Activated CD8-positive, alpha-beta T cell treated with anti-CD3 and anti-CD28 coated beads for 36 hours (primary cell): ENCODE data around the gene BHLHE23. TPM values are rescaled to one million over a fixed set of nuclear protein-coding genes. Genes with fewer than 3 reads are reported as not detected.

Source experiments
- ATAC-seq: fragments of 200-7000 bp; cut with Tn5 transposase; one replicate; pipeline ENCODE4 v1.10.0; 2021; ENCODE audit warnings: mild to moderate bottlenecking, moderate library complexity
- CTCF ChIA-PET: fragments of 350-600 bp; sonication (Branson Sonifier 250); formaldehyde crosslinking; loops from one replicate; lab custom pipeline; 2021; ENCODE audit warnings: antibody characterized with exemption; lab: Charles Lee
- POLR2A ChIA-PET: fragments of 350-600 bp; sonication (Branson Sonifier 250); formaldehyde crosslinking; loops from one replicate; lab custom pipeline; 2021; ENCODE audit warnings: antibody characterized with exemption; lab: Charles Lee
- DNase-seq: peaks from one replicate; pipeline ENCODE4 v3.0.0-alpha.2; 2020
- H3K27ac Mint-ChIP-seq: one replicate; pipeline ENCODE4 v1.8.0; 2021; ENCODE audit warnings: mild to moderate bottlenecking, mixed read lengths
- H3K27me3 Mint-ChIP-seq: one replicate; pipeline ENCODE4 v1.8.0; 2021; ENCODE audit warnings: mixed read lengths
- H3K36me3 Mint-ChIP-seq: one replicate; pipeline ENCODE4 v1.8.0; 2021; ENCODE audit warnings: low read depth, mixed read lengths
- H3K4me1 Mint-ChIP-seq: one replicate; pipeline ENCODE4 v1.8.0; 2021; ENCODE audit warnings: low read depth, mixed read lengths
- H3K4me3 Mint-ChIP-seq: one replicate; pipeline ENCODE4 v1.8.0; 2021; ENCODE audit warnings: mild to moderate bottlenecking, moderate library complexity, mixed read lengths
- H3K9me3 Mint-ChIP-seq: one replicate; pipeline ENCODE4 v1.8.0; 2021; ENCODE audit warnings: mixed read lengths
- CTCF ChIP-seq: fragments of 200-600 bp; IDR thresholded peaks from one replicate; pipeline ENCODE4 v1.8.0; 2022; ENCODE audit warnings: antibody characterized with exemption, mild to moderate bottlenecking
- intact Hi-C: fragments of 100-400 bp; cut with micrococcal nuclease; formaldehyde crosslinking; loops from one replicate; pipeline ENCODE4 v1.10.0; 2022
- total RNA-seq, 2 experiments: library from RNA; stranded (reverse); gene quantifications; one replicate each; pipeline ENCODE4 v1.2.3, GENCODE V29; 2021

BHLHE23 gene
- total RNA-seq, 2 experiments from 2014 or later = not detected

- no peak for TF ChIP-seq CTCF
- H3K9me3 Mint-ChIP-seq = no peaks in the 10 kb centered on the region
- H3K27me3 Mint-ChIP-seq = peaks cover 6% of the 10 kb centered on the region
- H3K27ac Mint-ChIP-seq = no peak overlapping the region
- DNase-seq = no peak
- H3K4me1 Mint-ChIP-seq = no peaks in the 10 kb centered on the region
- H3K4me3 Mint-ChIP-seq = no peak overlapping the region
- intact Hi-C loops = no loop called here
- POLR2A ChIA-PET = no interaction called here
- CTCF ChIA-PET = interaction anchor here (1.4 kb wide), 1 partner anchor 75 kb away, joined by 4 read pairs; no protein-coding TSS in a partner anchor
- no peak for ATAC-seq
- no peaks in the 10 kb centered on the region for H3K36me3 Mint-ChIP-seq
These were observed 40.5 kb upstream of the BHLHE23 start for GRCh38 chr20:63047267-63047666.

GRCh38 chr20:63046841-63047240 lies 40.1 kb upstream of the BHLHE23 start:
- CTCF ChIA-PET = interaction anchor here (1.4 kb wide), 1 partner anchor 74 kb away, joined by 4 read pairs; no protein-coding TSS in a partner anchor
- intact Hi-C loops = no loop called here
- H3K27me3 Mint-ChIP-seq = peaks cover 6% of the 10 kb centered on the region
- ATAC-seq (no peak), DNase-seq (no peak)
- H3K27ac Mint-ChIP-seq = no peak overlapping the region
- H3K9me3 Mint-ChIP-seq = no peaks in the 10 kb centered on the region
- no peak for TF ChIP-seq CTCF
- no peak overlapping the region for H3K4me3 Mint-ChIP-seq
- no peaks in the 10 kb centered on the region for H3K36me3 Mint-ChIP-seq
- POLR2A ChIA-PET = no interaction called here
- H3K4me1 Mint-ChIP-seq = no peaks in the 10 kb centered on the region

- intact Hi-C loops = no loop called here
- CTCF ChIA-PET = interaction anchor here (1.4 kb wide), 1 partner anchor 73 kb away, joined by 4 read pairs; no protein-coding TSS in a partner anchor
- no peaks in the 10 kb centered on the region for H3K9me3 Mint-ChIP-seq
These were observed 39.2 kb upstream of the BHLHE23 start for GRCh38 chr20:63045991-63046390.

GRCh38 chr20:63045401-63045800 lies 38.6 kb upstream of the BHLHE23 start:
- Mint-ChIP-seq H3K9me3 (no peaks in the 10 kb centered on the region), H3K36me3 (no peaks in the 10 kb centered on the region)

More at GRCh38 chr20:63045991-63046390, 39.2 kb upstream of the BHLHE23 start:
- no peaks in the 10 kb centered on the region for H3K36me3 Mint-ChIP-seq
- peaks cover 6% of the 10 kb centered on the region for H3K27me3 Mint-ChIP-seq
- ATAC-seq = no peak
- no peaks in the 10 kb centered on the region for H3K4me1 Mint-ChIP-seq
- DNase-seq = no peak
- no peak overlapping the region for H3K27ac Mint-ChIP-seq
- H3K4me3 Mint-ChIP-seq = no peak overlapping the region
- POLR2A ChIA-PET = no interaction called here
- TF ChIP-seq CTCF = no peak

More at GRCh38 chr20:63045401-63045800, 38.6 kb upstream of the BHLHE23 start:
- no peak for TF ChIP-seq CTCF
- intact Hi-C loops = no loop called here
- Mint-ChIP-seq H3K27me3 (peaks cover 8% of the 10 kb centered on the region), H3K4me3 (no peak overlapping the region), H3K4me1 (no peaks in the 10 kb centered on the region), H3K27ac (no peak overlapping the region)
- DNase-seq = no peak
- ChIA-PET CTCF (interaction anchor here (1.3 kb wide), 1 partner anchor 10 kb away, joined by 4 read pairs; no protein-coding TSS in a partner anchor), POLR2A (interaction anchor here (0.8 kb wide), 1 partner anchor 10 kb away, joined by 3 read pairs; no protein-coding TSS in a partner anchor)
- ATAC-seq = no peak
